Mesendoderm (in vitro differentiated cells): ENCODE data around the gene RPL3.
"Not testable (repeated sequence)": the region's sequence is repeated elsewhere in the genome, so short reads cannot be mapped to it uniquely, and the experiment has no call there.

Experiments
- DNase-seq: peaks from one replicate; pipeline ENCODE4 v3.0.0; 2013
- H2AK5ac ChIP-seq: 2 replicates; pipeline ENCODE4 v1.6.1; 2013; ENCODE audit warnings: low read length, inconsistent platforms
- H2BK120ac ChIP-seq: 2 replicates; pipeline ENCODE4 v1.6.1; 2013; ENCODE audit warnings: low read depth, mild to moderate bottlenecking, low read length, moderate library complexity, mixed read lengths
- H2BK15ac ChIP-seq: replicated peaks from 2 replicates; pipeline ENCODE4 v1.6.1; 2013; ENCODE audit warnings: low read depth, mild to moderate bottlenecking, moderate library complexity
- H2BK5ac ChIP-seq: 2 replicates; pipeline ENCODE4 v1.6.1; 2013; ENCODE audit warnings: low read length, inconsistent platforms
- H3K18ac ChIP-seq: 2 replicates; pipeline ENCODE4 v1.6.1; 2013; ENCODE audit warnings: mild to moderate bottlenecking, low read length, mixed read lengths
- H3K23ac ChIP-seq: one replicate; pipeline ENCODE4 v1.6.1; 2013; ENCODE audit warnings: low read length
- H3K27ac ChIP-seq: 2 replicates; pipeline ENCODE4 v1.5.1; 2013; ENCODE audit warnings: low read depth, mild to moderate bottlenecking, inconsistent platforms, low read length, moderate library complexity
- H3K27me3 ChIP-seq: 2 replicates; pipeline ENCODE4 v1.6.1; 2013; ENCODE audit warnings: low read length, control low read depth, mild to moderate bottlenecking, inconsistent platforms; ENCODE audit not compliant: insufficient read depth, poor library complexity
- H3K36me3 ChIP-seq: 2 replicates; pipeline ENCODE4 v1.6.1; 2013; ENCODE audit warnings: low read length, inconsistent platforms; ENCODE audit not compliant: control insufficient read depth, insufficient read depth
- H3K4ac ChIP-seq: one replicate; pipeline ENCODE4 v1.6.1; 2013; ENCODE audit warnings: low read depth, mild to moderate bottlenecking, low read length, moderate library complexity
- H3K4me1 ChIP-seq: 2 replicates; pipeline ENCODE4 v1.6.1; 2013; ENCODE audit warnings: low read depth, low read length, inconsistent platforms; ENCODE audit not compliant: control insufficient read depth
- H3K4me2 ChIP-seq: 2 replicates; pipeline ENCODE4 v1.6.1; 2013; ENCODE audit warnings: low read length
- H3K4me3 ChIP-seq: 2 replicates; pipeline ENCODE4 v1.5.1; 2013; ENCODE audit warnings: mild to moderate bottlenecking, low read length
- H3K56ac ChIP-seq: one replicate; pipeline ENCODE4 v1.6.1; 2013; ENCODE audit warnings: low read length
- H3K79me1 ChIP-seq: 2 replicates; pipeline ENCODE4 v1.6.1; 2013; ENCODE audit warnings: low read length, inconsistent platforms
- H3K79me2 ChIP-seq: 2 replicates; pipeline ENCODE4 v1.6.1; 2013; ENCODE audit warnings: mild to moderate bottlenecking, low read length; ENCODE audit not compliant: control insufficient read depth, insufficient read depth
- H3K9ac ChIP-seq: 2 replicates; pipeline ENCODE4 v1.6.1; 2013; ENCODE audit warnings: low read length, inconsistent platforms
- H4K5ac ChIP-seq: one replicate; pipeline ENCODE4 v1.6.1; 2013; ENCODE audit warnings: low read length
- H4K8ac ChIP-seq: one replicate; pipeline ENCODE4 v1.6.1; 2013; ENCODE audit warnings: low read depth, mild to moderate bottlenecking, control low read depth, low read length, moderate library complexity
- WGBS: extraction: QIAGEN DNeasy Blood & Tissue Kit; methylation state at CpG from one replicate; pipeline ENCODE4 v1.1.7; 2013; ENCODE audit warnings: low lambda C conversion rate, missing lambda C conversion rate; ENCODE audit not compliant: insufficient coverage; ENCODE audit errors: extremely low coverage; 5-methylcytosine and 5-hydroxymethylcytosine counted together

RPL3 gene

GRCh38 chr22:39332441-39333064 is 13.1 kb upstream of the RPL3 start:
- no peak overlapping the region for H2BK15ac ChIP-seq
- H3K27me3 ChIP-seq: no peaks in the 10 kb centered on the region
- H3K79me2 ChIP-seq: no peaks in the 10 kb centered on the region
- H3K4ac ChIP-seq: no peak overlapping the region
- H2BK120ac ChIP-seq: no peak overlapping the region
- no peak overlapping the region for H3K4me2 ChIP-seq
- no peak overlapping the region for H2AK5ac ChIP-seq
- no peak overlapping the region for H4K5ac ChIP-seq
- DNase-seq: no peak
- no peak overlapping the region for H3K9ac ChIP-seq
- no CpG with 5 or more reads among the region's 5 CpGs for WGBS
- H3K79me1 ChIP-seq: no peaks in the 10 kb centered on the region
- no peak overlapping the region for H3K27ac ChIP-seq
- no peaks in the 10 kb centered on the region for H3K4me1 ChIP-seq
- H3K23ac ChIP-seq: no peak overlapping the region
- H3K18ac ChIP-seq: no peak overlapping the region
- H2BK5ac ChIP-seq: no peak overlapping the region
- no peaks in the 10 kb centered on the region for H3K36me3 ChIP-seq
- H4K8ac ChIP-seq: no peak overlapping the region
- H3K4me3 ChIP-seq: no peak overlapping the region
- no peak overlapping the region for H3K56ac ChIP-seq

GRCh38 chr22:39330553-39330952 is 11.1 kb upstream of the RPL3 start:
- no CpG with 5 or more reads among the region's 1 CpG for WGBS
- not testable (repeated sequence) for H3K27me3 ChIP-seq, H3K27ac ChIP-seq

GRCh38 chr22:39327995-39328754 is 8.8 kb upstream of the RPL3 start:
- H3K18ac ChIP-seq: no peak overlapping the region
- no peak overlapping the region for H3K4ac ChIP-seq
- H3K27me3 ChIP-seq: no peaks in the 10 kb centered on the region
- no peaks in the 10 kb centered on the region for H3K79me1 ChIP-seq
- H3K4me1 ChIP-seq: no peaks in the 10 kb centered on the region
- H3K23ac ChIP-seq: no peak overlapping the region
- H3K27ac ChIP-seq: no peak overlapping the region
- no peak overlapping the region for H2BK15ac ChIP-seq
- no peak overlapping the region for H3K9ac ChIP-seq
- H3K4me2 ChIP-seq: no peak overlapping the region
- H4K8ac ChIP-seq: no peak overlapping the region
- H2BK5ac ChIP-seq: no peak overlapping the region
- no peak overlapping the region for H2AK5ac ChIP-seq
- WGBS: no CpG with 5 or more reads among the region's 18 CpGs
- H4K5ac ChIP-seq: no peak overlapping the region
- no peak overlapping the region for H2BK120ac ChIP-seq
- no peak overlapping the region for H3K4me3 ChIP-seq
- peak overlapping the region; percentile 34 for H3K56ac ChIP-seq
- H3K79me2 ChIP-seq: no peaks in the 10 kb centered on the region
- H3K36me3 ChIP-seq: no peaks in the 10 kb centered on the region
- no peak for DNase-seq

More at GRCh38 chr22:39330553-39330952, 11.1 kb upstream of the RPL3 start:
- not testable (repeated sequence) for H3K4me3 ChIP-seq, H3K79me1 ChIP-seq, H2BK5ac ChIP-seq, H3K4me2 ChIP-seq, H3K18ac ChIP-seq, H3K4ac ChIP-seq, H3K4me1 ChIP-seq, DNase-seq, H2BK15ac ChIP-seq, H3K23ac ChIP-seq, H2AK5ac ChIP-seq, H2BK120ac ChIP-seq, H4K5ac ChIP-seq, H4K8ac ChIP-seq, H3K79me2 ChIP-seq, H3K9ac ChIP-seq, H3K36me3 ChIP-seq, H3K56ac ChIP-seq

- DNase-seq: no peak
- Histone ChIP-seq H2BK5ac (no peak overlapping the region), H3K4me2 (no peak overlapping the region), H3K27me3 (no peaks in the 10 kb centered on the region), H3K4me3 (no peak overlapping the region), H2AK5ac (no peak overlapping the region), H3K9ac (no peak overlapping the region), H3K36me3 (no peaks in the 10 kb centered on the region), H3K18ac (no peak overlapping the region), H3K56ac (no peak overlapping the region), H4K8ac (no peak overlapping the region), H3K4ac (no peak overlapping the region), H3K4me1 (no peaks in the 10 kb centered on the region), H4K5ac (no peak overlapping the region), H2BK120ac (no peak overlapping the region), H3K79me1 (no peaks in the 10 kb centered on the region), H3K23ac (no peak overlapping the region), H3K79me2 (no peaks in the 10 kb centered on the region), H2BK15ac (no peak overlapping the region), H3K27ac (no peak overlapping the region)
- 100% methylated on average over 1 of the region's 2 CpGs for WGBS
Observed at GRCh38 chr22:39325392-39325932, 6.0 kb upstream of the RPL3 start.

GRCh38 chr22:39320616-39321029 is 1.2 kb upstream of the RPL3 start:
- not testable (repeated sequence) for H3K4ac ChIP-seq, DNase-seq, H2BK15ac ChIP-seq, H2BK5ac ChIP-seq, H3K18ac ChIP-seq, H4K5ac ChIP-seq, H3K4me2 ChIP-seq, H3K27me3 ChIP-seq, H3K4me3 ChIP-seq, H3K27ac ChIP-seq, H2AK5ac ChIP-seq, H3K79me1 ChIP-seq, H2BK120ac ChIP-seq, H3K23ac ChIP-seq, H3K4me1 ChIP-seq, H4K8ac ChIP-seq
- Histone ChIP-seq H3K9ac (peak overlapping the region; percentile 36), H3K79me2 (peaks cover 37% of the 10 kb centered on the region), H3K36me3 (peaks cover 19% of the 10 kb centered on the region), H3K56ac (peak overlapping the region; percentile 82)
- WGBS: no CpG with 5 or more reads among the region's 24 CpGs
